HG03060 (cell line): ENCODE results near the gene TMEM178B.

Source experiments
- ATAC-seq: cut with Tn5 transposase; IDR thresholded peaks from one replicate; pipeline ENCODE4 v1.9.1; 2021; ENCODE audit warnings: low read depth, moderate number of reproducible peaks; ENCODE audit not compliant: unreplicated experiment

Gene TMEM178B

GRCh38 chr7:141497391-141497790, 423.5 kb downstream of the TMEM178B start:
- no peak for ATAC-seq

DNA sequence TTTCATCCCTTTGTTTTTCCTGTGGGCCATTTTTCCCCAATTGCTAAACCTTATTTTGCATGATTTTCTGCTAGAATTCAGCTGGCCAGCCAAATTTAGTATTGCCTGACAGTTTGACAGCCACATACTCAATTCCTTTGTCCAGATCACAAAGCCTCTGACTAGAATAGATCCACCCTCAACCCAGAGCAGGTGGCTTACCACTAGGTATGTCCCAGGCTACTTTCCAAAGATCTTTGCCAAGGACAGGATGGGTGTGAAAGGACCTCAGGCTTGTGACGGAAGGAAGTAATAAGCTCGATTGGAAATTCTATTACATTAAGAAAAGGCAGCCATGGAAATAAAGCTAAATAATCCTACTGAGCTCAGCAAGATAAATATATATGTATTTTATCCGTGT, 426.7 kb downstream of the TMEM178B start:
- ATAC-seq: no peak

GRCh38 chr7:141501451-141501850, 427.6 kb downstream of the TMEM178B start:
- ATAC-seq: no peak

GRCh38 chr7:141511316-141511675, 437.4 kb downstream of the TMEM178B start:
- ATAC-seq: no peak

GRCh38 chr7:141511676-141512396, 438.0 kb downstream of the TMEM178B start:
- ATAC-seq: no peak

- no peak for ATAC-seq
Observed at GRCh38 chr7:141512597-141512996, 438.7 kb downstream of the TMEM178B start.

GRCh38 chr7:141513720-141514119, 439.9 kb downstream of the TMEM178B start:
- no peak for ATAC-seq

DNA sequence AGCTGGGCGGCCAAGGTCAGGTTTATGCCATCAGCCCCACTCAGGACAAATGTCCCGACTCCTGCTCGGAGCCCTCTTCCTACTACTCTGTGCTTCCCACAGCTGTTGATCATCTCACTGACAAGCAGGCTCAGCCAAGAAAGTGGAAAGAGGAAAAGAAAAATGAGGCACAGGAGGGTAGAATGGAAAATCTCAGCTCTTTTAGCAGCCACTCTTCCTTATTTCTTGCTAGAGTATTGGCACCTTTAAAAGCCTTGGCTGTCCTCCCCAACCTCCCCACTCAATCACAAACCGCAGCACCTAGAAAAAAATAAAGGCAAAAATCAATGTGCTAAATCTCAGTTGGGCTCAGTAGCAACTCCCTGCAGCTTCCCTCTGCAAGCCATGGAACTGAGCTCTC, 442.1 kb downstream of the TMEM178B start:
- no peak for ATAC-seq

DNA sequence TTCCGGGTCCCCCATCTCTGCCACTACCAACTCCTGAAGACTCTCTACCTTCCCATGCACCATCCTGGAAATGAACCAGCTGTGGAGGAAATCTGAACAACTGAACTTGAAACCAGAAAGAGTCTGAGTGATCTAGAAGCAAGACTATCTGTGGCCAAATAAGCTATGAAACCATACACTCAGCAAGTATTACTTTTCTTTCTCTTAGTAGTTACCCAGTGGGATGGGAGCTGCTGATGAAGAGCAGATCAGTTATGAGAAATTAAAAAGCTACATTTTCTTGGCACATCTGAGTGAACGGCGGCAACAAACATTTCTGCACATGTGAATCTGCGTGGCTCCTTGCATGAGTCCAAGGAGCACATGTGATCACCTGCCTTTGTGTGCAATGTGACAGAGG, 445.8 kb downstream of the TMEM178B start:
- no peak for ATAC-seq

DNA sequence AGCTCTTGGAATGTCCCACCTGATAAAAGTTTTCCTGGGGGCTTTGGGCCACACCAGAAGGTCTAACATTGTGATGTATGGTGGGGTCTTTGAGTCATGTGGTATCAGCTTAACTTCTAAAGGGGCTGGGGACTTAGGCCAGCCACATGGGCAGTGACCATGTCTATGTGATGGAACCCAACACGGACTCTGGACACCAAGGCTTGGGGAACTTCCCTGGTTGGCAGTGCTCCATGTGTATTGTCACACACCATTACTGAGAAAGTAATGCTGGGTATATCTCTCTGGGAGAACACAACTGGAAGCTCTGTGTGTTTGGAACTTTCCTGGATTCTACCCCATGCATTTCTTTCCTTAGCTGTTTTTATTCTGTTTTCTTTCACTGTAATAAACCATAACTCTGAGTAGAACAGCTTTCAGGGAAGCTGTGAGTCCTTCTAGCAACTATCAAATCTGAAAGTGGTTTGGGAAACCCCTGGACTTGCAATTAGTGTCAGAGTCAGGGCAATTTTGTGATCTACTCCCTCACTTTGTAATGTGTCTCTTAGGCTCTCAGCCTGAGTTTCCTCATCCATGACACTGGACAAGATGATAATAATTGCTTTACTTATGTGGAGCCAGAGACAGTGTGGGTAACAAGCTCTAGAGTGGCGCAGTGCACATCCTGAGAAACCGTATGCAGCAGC, 448.9 kb downstream of the TMEM178B start:
- no peak for ATAC-seq

DNA sequence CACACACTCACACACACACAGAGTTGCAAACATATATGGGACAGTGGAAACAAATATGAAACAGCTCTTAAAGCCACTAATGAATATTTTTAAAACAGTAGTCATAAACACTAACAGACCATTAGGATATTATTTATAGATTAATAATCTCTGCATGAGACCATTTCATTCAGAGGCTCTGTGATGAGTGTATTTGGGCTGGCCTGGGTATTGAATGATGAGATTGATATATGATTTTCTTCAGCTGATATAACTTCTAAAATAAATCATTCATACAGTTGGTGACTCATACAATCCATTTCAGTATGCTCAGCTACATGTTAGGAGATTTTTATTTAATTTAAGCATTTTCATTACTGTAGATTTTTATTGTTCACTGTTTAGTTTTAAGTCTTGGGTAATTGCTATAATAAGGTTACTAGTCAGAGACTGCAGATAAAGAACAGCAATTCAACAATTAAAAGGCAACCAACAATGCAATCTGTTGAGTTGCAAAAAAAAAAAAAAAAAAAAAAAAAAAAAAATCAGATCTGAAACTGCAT, 452.2 kb downstream of the TMEM178B start:
- ATAC-seq: no peak

- no peak for ATAC-seq
Observed at GRCh38 chr7:141527076-141527475, 453.2 kb downstream of the TMEM178B start.

GRCh38 chr7:141528399-141528798, 454.5 kb downstream of the TMEM178B start:
- ATAC-seq: no peak
